Esophagus muscularis mucosa (tissue), 4 donors: Measurements from ENCODE around the gene TMEM80. TPM values are rescaled to one million over a fixed set of nuclear protein-coding genes. Genes with fewer than 3 reads are reported as not detected.
A peak's percentile ranks its signal among the peaks of the same experiment; 100 is the strongest.

Experiments
- DNase-seq: peaks from one replicate; pipeline ENCODE4 v3.0.0-alpha.2; 2017; ENCODE audit errors: extremely low spot score
- H3K27ac ChIP-seq, 4 donors: fragments of 200-600 bp; sonication (generic); replicated peaks in 1 of 4; 1 replicate in 3 of 4; 2 replicates in 1 of 4; pipeline ENCODE4 v1.5.1; 2016 to 2019; ENCODE audit warnings: mild to moderate bottlenecking in 1 of 4
- H3K27me3 ChIP-seq, 4 donors: fragments of 200-600 bp; sonication (generic); one replicate each; pipeline versions ENCODE4 v1.5.1 to v1.6.0; 2016 to 2019
- H3K36me3 ChIP-seq, 4 donors: fragments of 200-600 bp; sonication (generic); one replicate each; pipeline ENCODE4 v1.5.1; 2016 to 2019
- H3K4me1 ChIP-seq, 4 donors: fragments of 200-600 bp; sonication (generic); one replicate each; pipeline ENCODE4 v1.5.1; 2016 to 2019
- H3K4me3 ChIP-seq, 4 donors: fragments of 200-600 bp; sonication (generic); 1 replicate in 2 of 4; 2 replicates in 2 of 4; pipeline ENCODE4 v1.5.1; 2016 to 2019; ENCODE audit warnings: mild to moderate bottlenecking in 4 of 4, moderate library complexity in 1 of 4
- H3K9me3 ChIP-seq, 4 donors: fragments of 200-600 bp; sonication (generic); 1 replicate in 3 of 4; 2 replicates in 1 of 4; pipeline ENCODE4 v1.5.1; 2016 to 2019
- EP300 ChIP-seq: sonication (generic); formaldehyde crosslinking; IDR thresholded peaks from one replicate; pipeline ENCODE4 v1.6.1; 2017; ENCODE audit warnings: antibody characterized with exemption
- POLR2A ChIP-seq: fragments of 450-650 bp; IDR thresholded peaks from one replicate; pipeline ENCODE4 v1.6.1; 2017; ENCODE audit warnings: antibody characterized with exemption, moderate library complexity, mild to moderate bottlenecking, low read depth
- POLR2AphosphoS5 ChIP-seq, 2 donors: sonication (generic); formaldehyde crosslinking; IDR thresholded peaks; one replicate each; pipeline ENCODE4 v1.6.1; 2017; ENCODE audit warnings: antibody characterized with exemption in 2 of 2
- WGBS: methylation state at CpG from one replicate; pipeline ENCODE4 v1.1.5; 2018; 5-methylcytosine and 5-hydroxymethylcytosine counted together
- intact Hi-C: fragments of 100-400 bp; cut with DNase I; formaldehyde crosslinking; loops from one replicate; pipeline ENCODE4 v1.15.1; 2023
- total RNA-seq, 4 donors: library from RNA; depleted of rRNA; stranded (reverse); fragments of >200 nt; gene quantifications; one replicate each; pipeline versions ENCODE4 v1.1.0 to v1.2.1, GENCODE V29; 2016
- TF ChIP-seq, protein P1 (sequence below), 3 experiments: fragments of 200-600 bp in 2 of 3; fragments of 450-650 bp in 1 of 3; sonication (generic) in 2 of 3; IDR thresholded peaks; one replicate each; pipeline ENCODE4 v1.5.1; 2017 to 2019; ENCODE audit warnings: antibody characterized with exemption in 3 of 3, mild to moderate bottlenecking in 2 of 3, moderate library complexity in 1 of 3

TMEM80 gene
- total RNA-seq, 4 donors from 2014 or later, result 27.4 to 55.2 (median 39.6) TPM

DNA sequence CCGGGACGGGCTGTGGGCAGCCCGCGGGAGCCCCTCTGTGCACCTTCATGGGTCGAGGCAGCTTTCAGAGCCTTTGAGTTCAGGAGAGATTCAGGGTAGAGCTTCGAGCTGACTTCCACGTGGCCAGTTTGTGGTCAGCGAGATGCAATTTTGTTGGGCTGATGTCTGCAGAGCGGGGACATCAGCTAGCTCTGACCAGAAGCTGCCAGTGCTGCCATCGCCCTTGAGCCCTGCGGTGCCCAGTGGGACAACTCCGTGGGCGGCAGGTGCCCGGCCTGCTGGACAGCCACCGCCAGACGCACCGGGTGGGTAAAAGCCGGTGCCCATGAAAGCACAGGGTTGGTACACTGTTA, 52.4 kb downstream of the TMEM80 start:
- H3K9me3 ChIP-seq, result no peaks in the 10 kb centered on the region
- no peak for DNase-seq
- intact Hi-C loops, result no loop called here
- 5% methylated on average over 13 of the region's 18 CpGs for WGBS
- peaks cover 0 to 8% (median 7%) of the 10 kb centered on the region in 4 donors for H3K36me3 ChIP-seq
- H3K4me3 ChIP-seq, result peak overlapping the region; percentile 84 to 100 (median 94)
- H3K27ac ChIP-seq, result peak overlapping the region; percentile 83 to 95 (median 92)
- no peak for TF ChIP-seq EP300
- TF ChIP-seq, protein P1, sequence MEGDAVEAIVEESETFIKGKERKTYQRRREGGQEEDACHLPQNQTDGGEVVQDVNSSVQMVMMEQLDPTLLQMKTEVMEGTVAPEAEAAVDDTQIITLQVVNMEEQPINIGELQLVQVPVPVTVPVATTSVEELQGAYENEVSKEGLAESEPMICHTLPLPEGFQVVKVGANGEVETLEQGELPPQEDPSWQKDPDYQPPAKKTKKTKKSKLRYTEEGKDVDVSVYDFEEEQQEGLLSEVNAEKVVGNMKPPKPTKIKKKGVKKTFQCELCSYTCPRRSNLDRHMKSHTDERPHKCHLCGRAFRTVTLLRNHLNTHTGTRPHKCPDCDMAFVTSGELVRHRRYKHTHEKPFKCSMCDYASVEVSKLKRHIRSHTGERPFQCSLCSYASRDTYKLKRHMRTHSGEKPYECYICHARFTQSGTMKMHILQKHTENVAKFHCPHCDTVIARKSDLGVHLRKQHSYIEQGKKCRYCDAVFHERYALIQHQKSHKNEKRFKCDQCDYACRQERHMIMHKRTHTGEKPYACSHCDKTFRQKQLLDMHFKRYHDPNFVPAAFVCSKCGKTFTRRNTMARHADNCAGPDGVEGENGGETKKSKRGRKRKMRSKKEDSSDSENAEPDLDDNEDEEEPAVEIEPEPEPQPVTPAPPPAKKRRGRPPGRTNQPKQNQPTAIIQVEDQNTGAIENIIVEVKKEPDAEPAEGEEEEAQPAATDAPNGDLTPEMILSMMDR (IDR thresholded peaks at IDR 0.05), result no peak
- no peak for TF ChIP-seq POLR2A
- TF ChIP-seq POLR2AphosphoS5 (IDR thresholded peaks at IDR 0.05), result no peak
- no peaks in the 10 kb centered on the region for H3K27me3 ChIP-seq
- peaks cover 22 to 42% (median 36%) of the 10 kb centered on the region in 4 donors for H3K4me1 ChIP-seq

DNA sequence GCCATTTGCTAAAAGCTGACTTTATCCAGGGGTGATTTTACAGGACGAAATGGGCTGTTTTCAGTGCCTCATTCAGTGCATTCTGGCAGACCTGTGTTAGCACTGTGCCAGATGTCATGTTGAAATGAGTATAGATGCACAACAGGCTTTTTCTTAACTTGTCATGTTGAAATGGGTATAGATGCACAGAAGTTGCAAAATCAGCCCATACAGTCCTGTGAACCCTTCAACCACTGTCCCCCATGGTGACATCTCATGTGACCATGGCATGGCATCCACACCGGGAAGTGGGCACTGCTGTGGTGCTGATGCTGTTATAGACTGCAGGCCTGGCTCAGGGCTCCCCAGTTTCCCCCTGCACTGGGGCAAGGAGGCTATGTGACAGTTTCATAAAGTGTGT, 54.1 kb downstream of the TMEM80 start:
- WGBS, result 75% methylated on average over 2 of the region's 2 CpGs

More for the DNA sequence above, 54.1 kb downstream of the TMEM80 start:
- Histone ChIP-seq H3K27me3 (no peaks in the 10 kb centered on the region), H3K4me1 (peaks cover 22 to 42% (median 36%) of the 10 kb centered on the region in 4 donors), H3K9me3 (no peaks in the 10 kb centered on the region), H3K4me3 (no peak overlapping the region), H3K27ac (peak overlapping the region in 1 of 4 donors; percentile 95), H3K36me3 (peaks cover 0 to 12% (median 7%) of the 10 kb centered on the region in 4 donors)
- no peak for TF ChIP-seq POLR2A
- TF ChIP-seq POLR2AphosphoS5 (IDR thresholded peaks at IDR 0.05), result no peak
- TF ChIP-seq, protein P1 (IDR thresholded peaks at IDR 0.05), result no peak
- TF ChIP-seq EP300, result no peak
- no peak for DNase-seq
- intact Hi-C loops, result no loop called here

Other genes starting within 250 kb of the TMEM80 start
- gene PTDSS2, start 245.5 kb upstream of the TMEM80 start, total RNA-seq, result 10 to 100 TPM; 23.9 to 58.3 (median 30.2) TPM
- 100 to 1,000 TPM; 280 to 367 (median 334) TPM for gene RNH1, start 188.6 kb upstream of the TMEM80 start, total RNA-seq
- 10 to 100 TPM; 45.7 to 85.2 (median 61.7) TPM for gene HRAS, start 160.2 kb upstream of the TMEM80 start, total RNA-seq
- under 1 TPM in 2 of 4 donors, not detected in 2; 0.19 to 0.33 TPM for gene LRRC56, start 158.3 kb upstream of the TMEM80 start, total RNA-seq
- gene LMNTD2, start 135.1 kb upstream of the TMEM80 start, total RNA-seq, result 1 to 10 TPM in 3 of 4 donors, under 1 TPM in 1; 0.52 to 3.1 (median 1.7) TPM
- 10 to 100 TPM in 3 of 4 donors, 1 to 10 TPM in 1; 2.9 to 24.4 (median 13.7) TPM for gene RASSF7, start 134.8 kb upstream of the TMEM80 start, total RNA-seq
- 10 to 100 TPM; 24.5 to 38.2 (median 28.7) TPM for gene PHRF1, start 119.3 kb upstream of the TMEM80 start, total RNA-seq
- 10 to 100 TPM; 11.3 to 39.6 (median 14.2) TPM for gene IRF7, start 79.9 kb upstream of the TMEM80 start, total RNA-seq
- gene CDHR5, start 70.9 kb upstream of the TMEM80 start, total RNA-seq, result 1 to 10 TPM in 1 of 4 donors, not detected in 3; 1.3 TPM
- not detected for gene SCT, start 68.6 kb upstream of the TMEM80 start, total RNA-seq
- 1 to 10 TPM in 1 of 4 donors, under 1 TPM in 2, not detected in 1; 0.26 to 1.1 (median 0.42) TPM for gene DRD4, start 58.5 kb upstream of the TMEM80 start, total RNA-seq
- gene DEAF1, start 594 bp upstream of the TMEM80 start, total RNA-seq, result 10 to 100 TPM; 24.9 to 57.1 (median 39.4) TPM
- 10 to 100 TPM in 3 of 4 donors, 1 to 10 TPM in 1; 5.6 to 31.6 (median 24.9) TPM for gene EPS8L2, start 10.4 kb downstream of the TMEM80 start, total RNA-seq
- 100 to 1,000 TPM; 168 to 231 (median 186) TPM for gene TALDO1, start 51.6 kb downstream of the TMEM80 start, total RNA-seq
- 10 to 100 TPM; 24.0 to 37.7 (median 28.9) TPM for gene GATD1, start 81.7 kb downstream of the TMEM80 start, total RNA-seq
- gene CEND1, start 94.3 kb downstream of the TMEM80 start, total RNA-seq, result 1 to 10 TPM in 3 of 4 donors, under 1 TPM in 1; 0.42 to 3.3 (median 2.6) TPM
- 10 to 100 TPM in 1 of 4 donors, 1 to 10 TPM in 3; 5.0 to 11.0 (median 9.5) TPM for gene SLC25A22, start 102.5 kb downstream of the TMEM80 start, total RNA-seq
- gene PIDD1, start 109.4 kb downstream of the TMEM80 start, total RNA-seq, result 10 to 100 TPM in 2 of 4 donors, 1 to 10 TPM in 2; 5.3 to 18.7 (median 9.6) TPM
- gene RPLP2, start 114.2 kb downstream of the TMEM80 start, total RNA-seq, result 100 to 1,000 TPM; 318 to 813 (median 686) TPM
- 100 to 1,000 TPM in 1 of 4 donors, 10 to 100 TPM in 3; 62.8 to 107 (median 77.6) TPM for gene PNPLA2, start 123.1 kb downstream of the TMEM80 start, total RNA-seq
- gene CRACR2B, start 132.1 kb downstream of the TMEM80 start, total RNA-seq, result 1 to 10 TPM; 5.3 to 8.4 (median 7.0) TPM
- 100 to 1,000 TPM; 219 to 730 (median 352) TPM for gene CD151, start 137.1 kb downstream of the TMEM80 start, total RNA-seq
- gene POLR2L, start 146.7 kb downstream of the TMEM80 start, total RNA-seq, result 100 to 1,000 TPM in 2 of 4 donors, 10 to 100 TPM in 2; 71.4 to 189 (median 92.3) TPM
- 100 to 1,000 TPM in 3 of 4 donors, 10 to 100 TPM in 1; 81.4 to 156 (median 129) TPM for gene TSPAN4, start 147.0 kb downstream of the TMEM80 start, total RNA-seq
- 10 to 100 TPM; 37.4 to 55.4 (median 47.2) TPM for gene CHID1, start 215.0 kb downstream of the TMEM80 start, total RNA-seq
- 10 to 100 TPM; 49.5 to 82.6 (median 72.2) TPM for gene AP2A2, start 230.1 kb downstream of the TMEM80 start, total RNA-seq